T-helper 9 cell (primary cell): Measurements from ENCODE around the gene GRIK4.

Source experiments
- DNase-seq: peaks from one replicate; pipeline ENCODE4 v3.0.0-alpha.2; 2020

Gene GRIK4

DNA sequence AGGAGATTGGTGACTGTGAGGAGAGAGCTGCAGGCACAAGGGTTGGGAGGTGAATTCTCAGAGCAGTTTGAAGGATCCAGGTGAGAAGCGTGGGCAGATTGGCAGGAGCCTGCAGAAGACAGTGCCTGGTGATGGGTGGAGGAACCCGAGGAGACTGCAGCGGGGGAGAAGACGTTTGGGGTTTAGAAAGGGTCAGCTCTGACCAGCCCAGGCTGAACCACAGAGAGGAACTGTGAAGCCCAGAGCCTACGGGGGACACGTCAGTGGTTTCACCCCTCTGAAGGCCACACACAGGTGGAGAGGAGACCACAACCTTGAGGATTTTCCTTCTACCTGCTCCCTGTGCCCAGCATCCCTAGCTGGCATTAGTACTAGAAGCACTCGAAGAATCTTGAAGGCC lies 357.5 kb downstream of the GRIK4 start:
- DNase-seq, result no peak

DNA sequence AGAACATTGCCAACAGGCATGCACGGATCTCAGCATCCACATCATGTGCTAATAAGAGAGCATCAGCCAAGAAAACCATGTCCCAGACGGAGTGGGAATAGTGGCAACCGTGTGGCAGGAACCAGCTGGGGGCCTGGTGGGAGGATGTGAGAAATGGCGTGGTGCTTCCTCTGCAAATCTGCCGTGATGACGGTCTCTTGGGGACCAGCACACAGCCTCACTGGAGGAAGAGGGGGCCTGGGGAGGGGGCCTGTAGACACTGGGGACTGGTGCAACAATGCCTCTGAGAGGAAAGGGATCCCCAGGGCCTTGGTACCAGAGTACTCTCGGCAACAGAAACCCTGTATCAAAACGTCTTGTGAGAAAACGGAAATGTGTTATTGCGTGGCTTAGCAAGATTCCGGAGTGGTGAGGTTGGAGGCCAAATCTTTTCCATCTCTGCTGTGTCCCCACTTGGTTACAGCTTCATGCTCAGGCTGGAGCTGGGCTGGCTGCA lies 358.0 kb downstream of the GRIK4 start:
- DNase-seq, result no peak

DNA sequence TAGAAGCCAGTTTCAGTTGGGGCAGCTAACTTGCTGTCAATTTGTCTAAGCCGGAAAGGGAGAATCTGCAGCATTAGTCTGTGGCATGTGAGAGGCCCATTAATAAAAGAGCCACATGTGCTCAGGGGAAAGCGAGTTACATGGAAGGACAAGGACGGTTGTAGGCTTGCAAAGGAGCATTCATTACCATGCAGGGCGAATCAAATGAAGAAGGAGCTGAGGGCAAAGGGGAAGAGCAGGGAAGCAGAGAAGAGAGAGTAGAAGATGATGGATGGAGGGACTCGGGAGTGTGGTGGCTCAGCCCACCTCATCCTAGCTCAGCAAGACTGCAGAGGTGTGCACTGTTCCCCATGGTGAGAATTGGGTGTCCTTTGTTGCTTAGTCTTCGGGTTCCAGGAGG lies 359.6 kb downstream of the GRIK4 start:
- DNase-seq, result no peak

- no peak for DNase-seq
These were observed 360.4 kb downstream of the GRIK4 start for GRCh38 chr11:120871924-120872323.

DNA sequence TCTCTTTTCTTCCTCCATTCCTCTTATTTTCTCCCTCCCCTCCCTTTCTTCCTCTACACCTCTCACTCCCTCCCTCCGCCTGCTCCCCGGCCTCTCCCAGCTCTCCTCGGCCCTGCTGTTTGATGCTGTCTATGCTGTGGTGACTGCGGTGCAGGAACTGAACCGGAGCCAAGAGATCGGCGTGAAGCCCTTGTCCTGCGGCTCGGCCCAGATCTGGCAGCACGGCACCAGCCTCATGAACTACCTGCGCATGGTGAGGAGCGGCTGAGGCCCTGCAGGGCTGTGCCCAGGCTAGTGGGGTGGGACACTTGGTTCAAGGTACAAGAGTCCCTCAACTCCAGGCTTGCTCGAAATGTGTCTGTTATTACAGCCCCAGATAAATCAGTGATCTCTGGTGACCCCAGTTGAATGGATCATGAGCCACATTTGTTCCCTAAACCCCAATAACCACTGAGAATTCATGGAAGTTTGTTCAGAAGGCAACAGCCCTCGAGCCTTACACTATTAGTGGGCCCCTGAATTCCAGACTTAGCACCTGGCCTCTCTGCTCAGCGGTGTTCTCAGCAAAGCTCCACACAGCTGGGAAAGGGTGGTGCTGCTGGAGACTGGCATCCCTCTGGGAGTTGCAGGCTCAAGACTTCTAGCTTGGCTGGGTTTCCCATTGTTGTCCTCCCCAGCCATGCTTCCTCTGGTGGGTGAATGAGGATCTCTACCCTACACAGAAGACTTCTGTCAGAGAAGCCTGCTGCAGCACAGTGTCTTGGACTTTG lies 362.6 kb downstream of the GRIK4 start:
- DNase-seq, result no peak

- no peak for DNase-seq
These were observed 364.4 kb downstream of the GRIK4 start for GRCh38 chr11:120875986-120876385.

GRCh38 chr11:120877746-120878365 lies 366.3 kb downstream of the GRIK4 start:
- DNase-seq, result no peak

- DNase-seq, result no peak
These were observed 367.2 kb downstream of the GRIK4 start for GRCh38 chr11:120878781-120879180.

GRCh38 chr11:120880498-120881175 lies 369.1 kb downstream of the GRIK4 start:
- no peak for DNase-seq

- no peak for DNase-seq
These were observed 370.0 kb downstream of the GRIK4 start for GRCh38 chr11:120881596-120881995.

DNA sequence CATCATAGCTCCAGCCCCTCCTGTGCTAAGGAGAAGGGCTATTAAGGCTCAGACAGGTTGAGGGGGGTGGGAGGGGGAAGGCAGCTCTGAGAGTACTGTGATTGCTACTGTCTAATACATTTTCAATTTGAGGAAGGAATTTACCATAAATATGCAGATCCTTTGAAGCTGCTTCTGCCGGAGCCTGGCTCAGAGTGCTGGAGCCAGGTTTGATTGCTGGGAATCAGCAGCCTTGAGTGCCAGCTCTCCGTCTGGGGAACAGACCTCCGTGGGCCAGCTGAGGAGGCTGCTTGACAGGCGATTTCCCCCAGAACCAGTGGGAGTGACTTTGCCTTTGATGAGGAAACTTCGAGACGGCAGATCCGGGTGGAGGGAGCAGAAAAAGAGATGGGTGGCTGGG lies 370.6 kb downstream of the GRIK4 start:
- DNase-seq, result no peak

- DNase-seq, result no peak
These were observed 372.0 kb downstream of the GRIK4 start for GRCh38 chr11:120883404-120884080.

GRCh38 chr11:120884154-120885020 lies 372.8 kb downstream of the GRIK4 start:
- DNase-seq, result no peak

GRCh38 chr11:120890609-120891320 lies 379.2 kb downstream of the GRIK4 start:
- DNase-seq, result no peak

GRCh38 chr11:120893440-120894201 lies 382.1 kb downstream of the GRIK4 start:
- DNase-seq, result no peak

DNA sequence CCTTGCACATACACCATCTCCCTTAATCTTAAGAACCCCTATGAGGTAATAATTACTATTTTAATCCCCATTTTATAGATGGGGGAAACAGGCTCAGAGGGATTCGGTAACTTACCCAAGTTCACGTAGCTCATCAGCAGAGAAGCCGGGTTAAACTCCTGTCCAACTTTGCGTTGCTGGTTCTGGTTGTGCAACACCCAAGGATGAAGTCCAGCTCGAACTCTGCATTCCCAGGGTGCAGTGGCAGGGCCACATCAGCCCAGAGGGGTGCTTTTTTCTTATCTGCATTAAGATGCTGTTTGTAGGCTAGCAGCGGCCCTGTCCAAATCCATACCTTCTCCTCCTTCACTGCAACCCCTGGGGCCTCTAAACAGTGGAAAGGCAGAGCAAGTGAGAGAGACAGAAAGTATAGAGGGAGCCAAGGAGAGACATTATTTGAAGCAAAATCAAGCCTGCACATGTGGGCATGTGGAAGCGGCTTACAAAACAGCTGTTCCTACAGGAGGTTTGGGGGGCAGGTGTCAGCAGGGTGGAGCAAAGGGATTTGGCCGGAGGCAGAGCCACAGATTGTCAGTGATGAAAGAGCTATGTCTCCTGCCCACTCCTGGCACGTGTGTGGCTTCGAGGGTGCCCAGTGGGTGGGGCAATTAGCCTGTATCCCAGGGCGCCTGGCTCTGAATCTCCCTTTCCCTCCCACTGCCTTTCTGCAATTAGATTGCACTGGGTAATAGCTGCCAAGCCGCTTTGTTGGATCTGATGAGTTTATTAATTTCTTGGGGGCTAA lies 382.8 kb downstream of the GRIK4 start:
- no peak for DNase-seq

GRCh38 chr11:120896687-120897086 lies 385.1 kb downstream of the GRIK4 start:
- no peak for DNase-seq

DNA sequence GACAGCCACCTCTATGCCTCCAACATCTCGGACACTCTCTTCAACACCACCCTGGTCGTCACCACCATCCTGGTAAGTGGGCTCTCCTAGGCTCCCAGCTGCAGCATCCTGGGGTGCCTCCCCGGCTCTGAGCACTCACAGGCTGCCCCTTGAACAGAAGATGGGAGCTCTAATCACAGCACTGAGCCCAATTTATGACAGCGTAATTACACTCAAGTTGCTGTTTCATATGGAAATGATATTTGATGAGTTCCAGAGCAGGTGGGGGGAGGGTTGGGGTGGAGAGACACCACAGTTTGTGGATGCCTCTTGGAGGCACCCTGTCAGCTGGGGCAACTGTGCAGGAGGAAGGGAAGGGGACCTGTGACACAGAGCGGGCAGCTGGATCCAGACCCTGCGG lies 387.0 kb downstream of the GRIK4 start:
- no peak for DNase-seq

DNA sequence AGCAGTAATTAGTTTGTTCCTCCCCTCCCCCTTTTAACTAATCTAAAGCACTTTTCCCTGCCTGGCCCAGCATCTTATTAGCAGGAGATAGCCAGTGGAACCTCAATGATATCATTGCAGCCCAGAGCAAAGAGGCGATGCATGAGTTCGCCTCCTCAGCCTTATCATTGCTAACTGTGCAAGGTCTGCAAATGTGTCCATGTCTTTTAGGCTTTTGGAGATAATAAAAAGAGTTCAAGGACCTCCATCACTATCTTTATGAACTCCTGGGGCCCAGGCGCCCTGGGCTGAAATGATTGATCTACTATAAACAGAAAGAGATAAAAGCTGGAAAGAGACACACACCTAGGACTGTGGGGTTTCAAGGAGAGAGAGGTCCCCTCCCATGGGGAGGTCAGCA lies 388.2 kb downstream of the GRIK4 start:
- no peak for DNase-seq

DNA sequence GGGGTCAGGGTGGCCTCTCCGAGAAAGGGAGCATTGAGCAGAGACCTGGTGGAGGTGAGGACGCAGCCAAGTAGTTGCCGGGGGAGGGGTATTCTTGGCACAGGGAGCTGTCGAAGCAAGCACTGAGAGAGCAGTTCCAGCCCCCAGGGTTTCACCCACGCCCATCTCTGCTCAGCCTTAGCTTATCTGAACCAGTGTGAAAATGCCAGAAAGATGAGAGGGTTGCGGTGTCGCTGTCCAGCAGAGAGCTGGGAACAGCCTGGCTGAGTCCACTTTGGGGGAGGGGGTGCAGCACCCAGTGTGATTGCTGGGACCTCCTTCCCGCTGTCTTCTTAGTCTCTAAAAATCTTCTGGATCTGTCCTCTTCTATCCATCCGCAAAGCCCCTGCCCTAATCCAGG lies 389.1 kb downstream of the GRIK4 start:
- no peak for DNase-seq
